ENCODE data around the gene NDUFS7. TPM values are rescaled to one million over a fixed set of nuclear protein-coding genes. Genes with fewer than 3 reads are reported as not detected.

Gene NDUFS7
- total and polyA plus RNA-seq, 11 donors, result 205 to 717 (median 336) TPM

- H3K27me3 ChIP-seq, result peaks cover 0 to 25% (median 0%) of the 10 kb centered on the region in 9 donors
- TF ChIP-seq CTCF (IDR thresholded peaks at IDR 0.05) (no peak), POLR2A (IDR thresholded peaks at IDR 0.05) (no peak)
- no peaks in the 10 kb centered on the region for H3K9me3 ChIP-seq
- peaks cover 0 to 3% (median 0%) of the 10 kb centered on the region in 9 donors for H3K36me3 ChIP-seq
- intact Hi-C loops (cut with DNase I), result loop anchor here in 5 of 10 donors (5.0 to 10.0 kb wide), 4 partner anchors 85 to 128 kb away; partner anchors contain the start of gene FAM174C (in 3 of the 5)
- 60 to 69% (median 63%) methylated on average over 17 to 25 of the region's 25 CpGs for WGBS, 4 donors
- DNase-seq, result peak in 2 of 5 donors; percentile 20 to 61
- no peak for ATAC-seq
- H3K4me3 ChIP-seq, result no peak overlapping the region
- H3K4me1 ChIP-seq, result peaks cover 0 to 36% (median 21%) of the 10 kb centered on the region in 12 donors
- no peak overlapping the region for H3K27ac ChIP-seq
These were observed 18.8 kb downstream of the NDUFS7 start for GRCh38 chr19:1402411-1403070.

- peaks cover 24 to 54% (median 38%) of the 10 kb centered on the region in 12 donors for H3K4me1 ChIP-seq
- TF ChIP-seq POLR2A (IDR thresholded peaks at IDR 0.05), result peak in 1 of 2 donors; percentile 71
- TF ChIP-seq CTCF (IDR thresholded peaks at IDR 0.05), result peak in 8 of 12 donors; percentile 22 to 46 (median 30)
- peak overlapping the region; percentile 39 to 98 (median 84) for H3K27ac ChIP-seq
- no peaks in the 10 kb centered on the region for H3K9me3 ChIP-seq
- 0 to 1% (median 1%) methylated on average over 19 to 72 of the region's 72 CpGs for WGBS, 4 donors
- ATAC-seq (peak; percentile 89 to 92 (median 90)), DNase-seq (peak; percentile 99 to 100 (median 100))
- H3K4me3 ChIP-seq, result peak overlapping the region in 11 of 12 donors; percentile 31 to 100 (median 85)
- peaks cover 0 to 12% (median 0%) of the 10 kb centered on the region in 9 donors for H3K27me3 ChIP-seq
- H3K36me3 ChIP-seq, result peaks cover 0 to 8% (median 0%) of the 10 kb centered on the region in 9 donors
- intact Hi-C loops (cut with DNase I), result loop anchor here in 3 of 10 donors (5.0 to 10.0 kb wide), 2 partner anchors 132 to 185 kb away; partner anchors contain the start of genes FAM174C (in 2 of the 3) and MBD3 (in 1 of the 3)
These were observed 23.2 kb downstream of the NDUFS7 start for GRCh38 chr19:1406774-1407527.

GRCh38 chr19:1407528-1408299, 24.0 kb downstream of the NDUFS7 start, which contains the start of gene DAZAP1:
Gene DAZAP1 (plus strand): TSS chr19:1407586. CDS start chr19:1407774, 188 bp downstream.
- peaks cover 0 to 7% (median 0%) of the 10 kb centered on the region in 9 donors for H3K27me3 ChIP-seq
- ATAC-seq (peak in 1 of 4 donors; percentile 5), DNase-seq (peak in 3 of 5 donors; percentile 51 to 74 (median 62))
- no peaks in the 10 kb centered on the region for H3K9me3 ChIP-seq
- H3K4me3 ChIP-seq, result peak within 1 kb of the TSS; percentile 82 to 100 (median 96)
- peaks cover 0 to 15% (median under 1%) of the 10 kb centered on the region in 9 donors for H3K36me3 ChIP-seq
- 0 to 1% (median 1%) methylated on average over 51 to 121 of the region's 121 CpGs; no CpG with 5 or more reads in 1 of the 4 donors for WGBS, 4 donors
- peak within 1 kb of the TSS; percentile 87 to 98 (median 94) for H3K27ac ChIP-seq
- intact Hi-C loops (cut with DNase I), result loop anchor here in 3 of 10 donors (5.0 to 10.0 kb wide), 2 partner anchors 133 to 185 kb away; partner anchors contain the start of genes FAM174C (in 2 of the 3) and MBD3 (in 1 of the 3)
- TF ChIP-seq CTCF (IDR thresholded peaks at IDR 0.05) (no peak), POLR2A (IDR thresholded peaks at IDR 0.05) (no peak)
- H3K4me1 ChIP-seq, result peaks cover 24 to 54% (median 45%) of the 10 kb centered on the region in 12 donors
